ENCODE measurements around the gene ZNF652.

DNA sequence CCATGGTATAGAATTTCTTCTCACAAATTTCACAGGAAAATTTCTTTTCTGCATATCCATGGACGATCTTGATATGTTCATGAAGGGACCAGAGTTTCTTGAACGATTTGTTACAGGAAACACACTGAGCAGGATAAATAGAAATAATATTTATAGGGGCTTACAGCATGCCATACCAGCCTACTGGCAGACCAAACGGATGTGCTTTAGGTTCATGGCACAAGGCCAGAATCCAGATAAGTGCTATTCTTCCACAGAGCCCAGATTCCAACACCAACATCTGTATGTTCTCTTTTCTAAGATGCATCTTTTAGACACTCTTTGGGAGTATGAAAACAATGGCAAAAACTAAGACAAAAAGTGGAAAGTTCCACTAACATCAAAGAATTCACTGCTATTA, 49.3 kb downstream of the ZNF652 start:
- TF ChIP-seq, protein P1, sequence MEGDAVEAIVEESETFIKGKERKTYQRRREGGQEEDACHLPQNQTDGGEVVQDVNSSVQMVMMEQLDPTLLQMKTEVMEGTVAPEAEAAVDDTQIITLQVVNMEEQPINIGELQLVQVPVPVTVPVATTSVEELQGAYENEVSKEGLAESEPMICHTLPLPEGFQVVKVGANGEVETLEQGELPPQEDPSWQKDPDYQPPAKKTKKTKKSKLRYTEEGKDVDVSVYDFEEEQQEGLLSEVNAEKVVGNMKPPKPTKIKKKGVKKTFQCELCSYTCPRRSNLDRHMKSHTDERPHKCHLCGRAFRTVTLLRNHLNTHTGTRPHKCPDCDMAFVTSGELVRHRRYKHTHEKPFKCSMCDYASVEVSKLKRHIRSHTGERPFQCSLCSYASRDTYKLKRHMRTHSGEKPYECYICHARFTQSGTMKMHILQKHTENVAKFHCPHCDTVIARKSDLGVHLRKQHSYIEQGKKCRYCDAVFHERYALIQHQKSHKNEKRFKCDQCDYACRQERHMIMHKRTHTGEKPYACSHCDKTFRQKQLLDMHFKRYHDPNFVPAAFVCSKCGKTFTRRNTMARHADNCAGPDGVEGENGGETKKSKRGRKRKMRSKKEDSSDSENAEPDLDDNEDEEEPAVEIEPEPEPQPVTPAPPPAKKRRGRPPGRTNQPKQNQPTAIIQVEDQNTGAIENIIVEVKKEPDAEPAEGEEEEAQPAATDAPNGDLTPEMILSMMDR (optimal IDR thresholded peaks at IDR 0.05 in 1 of 3, IDR thresholded peaks at IDR 0.05 in 1 of 3, conservative IDR thresholded peaks at IDR 0.05 in 1 of 3; ENCODE audit: extremely low read depth in 1 of 3, insufficient read depth in 2 of 3, low read length in 3 of 3), result no peak
- TF ChIP-seq EZH2 (IDR thresholded peaks at IDR 0.05; ENCODE audit: low read length), result no peak
